Measurements from ENCODE around the gene MSL3B.
"Not testable (repeated sequence)": the region's sequence is repeated elsewhere in the genome, so short reads cannot be mapped to it uniquely, and the experiment has no call there.

Gene MSL3B

DNA sequence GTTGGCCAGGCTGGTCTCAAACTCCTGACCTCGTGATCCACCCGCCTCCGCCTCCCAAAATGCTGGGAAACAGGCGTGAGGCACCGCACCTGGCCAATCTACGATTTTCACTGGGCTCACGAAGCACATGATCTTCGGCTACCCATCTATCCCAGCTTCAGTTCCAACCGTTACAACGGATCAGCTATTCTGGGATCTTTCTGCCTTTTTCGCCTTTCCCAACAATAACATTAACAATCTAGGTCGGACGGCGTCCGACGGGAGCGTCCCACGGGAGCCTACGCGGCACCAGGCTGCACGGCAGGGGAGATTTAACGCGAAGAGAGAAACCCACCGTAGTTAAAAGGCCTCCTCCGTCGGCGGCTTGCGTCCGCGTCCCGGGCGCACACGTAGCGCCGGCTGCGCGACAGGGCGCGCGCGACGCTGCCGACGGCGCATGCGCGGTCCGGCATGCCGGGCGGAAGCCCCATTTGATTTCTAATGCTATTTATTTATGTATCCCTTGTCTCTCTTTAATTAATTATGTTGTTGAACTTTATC lies at the start of gene MSL3B:
Gene MSL3B (minus strand): TSS at position 394 of the 540 bp plus-strand sequence.
- DNase-seq (ENCODE audit: low read depth in 3 of 3) = peak; percentile 22 to 39 (median 33)

DNA sequence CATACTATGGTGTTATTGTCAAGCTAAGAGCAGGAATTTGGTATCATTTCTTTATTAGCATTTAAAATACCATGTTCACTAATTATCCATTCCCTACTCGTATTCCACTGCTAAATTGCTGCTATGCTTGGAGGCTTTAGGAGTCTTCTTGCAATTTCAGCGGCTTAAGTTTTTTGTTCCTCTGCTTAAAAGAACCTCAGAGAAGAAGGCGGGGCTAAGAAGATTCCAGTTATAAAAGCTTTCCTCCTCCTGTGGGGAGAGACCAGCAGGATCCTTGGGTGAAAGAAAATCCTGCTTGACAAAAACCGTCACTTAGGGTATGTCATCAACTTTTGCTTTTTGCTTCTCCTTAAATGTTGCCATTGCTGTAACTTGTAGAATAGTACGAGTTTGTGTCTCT lies 48.9 kb upstream of the MSL3B start, which contains the start of gene TRPM8:
Gene TRPM8 (plus strand): TSS at position 258 of the 400 bp plus-strand sequence. CDS start 9,165 bp downstream, outside the sequence.
- no peak for DNase-seq (ENCODE audit: low read depth in 3 of 3)

DNA sequence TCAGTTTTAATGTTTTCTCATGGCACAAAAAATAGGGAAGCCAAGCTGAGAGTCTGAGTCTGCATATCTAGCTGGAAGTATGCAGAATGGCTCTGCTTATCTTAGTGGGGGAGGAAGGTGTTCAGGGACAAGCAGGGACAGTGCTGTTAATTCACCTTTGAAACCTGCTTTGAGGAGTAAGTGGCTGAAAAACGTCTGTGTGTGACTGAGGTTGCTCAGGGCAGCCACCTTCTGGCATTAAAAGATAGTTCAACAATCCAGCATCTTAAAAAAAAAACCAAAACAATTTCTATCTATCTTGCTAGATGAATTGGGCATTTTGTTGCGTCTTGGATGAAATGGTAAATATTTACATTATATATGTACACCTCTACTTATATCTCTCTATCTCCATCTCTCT lies 46.9 kb upstream of the MSL3B start:
- no peak for DNase-seq (ENCODE audit: low read depth in 3 of 3)

DNA sequence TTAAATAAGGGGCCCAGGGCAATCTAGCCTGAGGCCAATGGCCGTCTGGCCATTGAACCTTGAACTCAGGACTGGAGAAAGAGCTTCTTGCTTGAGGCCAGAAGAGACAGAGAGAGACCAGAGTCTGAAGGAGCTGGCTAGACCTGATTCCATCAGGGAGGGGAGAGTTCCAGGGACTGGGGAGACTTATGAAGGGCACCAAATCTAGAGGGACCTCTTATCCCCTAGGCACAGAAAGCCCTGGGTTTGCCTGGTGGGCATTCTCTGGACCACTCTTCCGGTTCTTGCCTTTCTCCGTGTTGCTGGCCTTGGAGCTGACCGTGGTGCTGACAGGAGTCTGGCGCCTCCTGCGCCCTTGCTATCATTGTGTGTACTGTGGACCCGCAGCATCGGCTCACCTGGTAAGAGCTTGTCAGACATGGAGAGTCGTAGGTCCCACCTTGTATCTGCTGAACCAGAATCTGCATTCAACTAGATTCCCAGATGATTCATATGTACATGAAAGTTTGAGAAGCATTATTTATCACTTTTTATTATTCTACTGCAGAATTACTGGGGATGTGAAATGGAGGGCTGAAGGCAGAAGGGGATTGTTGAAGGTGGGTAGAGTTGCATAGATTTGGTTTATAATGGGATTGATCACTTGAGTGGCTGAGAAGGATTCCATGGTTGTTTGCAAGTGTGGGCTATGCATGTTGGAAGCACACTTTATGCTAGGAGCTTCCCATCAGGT lies 44.7 kb upstream of the MSL3B start:
- no peak for DNase-seq (ENCODE audit: low read depth in 3 of 3)

DNA sequence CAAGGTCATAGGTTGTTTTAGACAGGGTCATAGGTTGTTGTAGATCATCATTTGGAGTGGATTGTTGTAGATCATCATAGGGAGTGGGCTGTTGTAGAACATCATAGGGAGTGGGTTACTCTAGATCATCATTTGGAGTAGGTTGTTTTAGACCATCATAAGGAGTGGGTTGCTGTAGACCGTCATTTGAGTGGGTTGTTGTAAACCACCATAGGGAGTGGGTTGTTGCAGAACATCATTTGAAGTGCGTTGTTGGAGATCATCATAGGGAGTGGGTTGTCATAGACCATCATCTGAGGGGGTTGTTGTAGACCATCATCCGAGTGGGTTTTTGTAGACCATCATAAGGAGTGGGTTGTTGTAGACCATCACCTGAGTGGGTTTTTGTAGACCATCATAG lies 39.4 kb upstream of the MSL3B start:
- DNase-seq (ENCODE audit: low read depth in 3 of 3) = no peak

DNA sequence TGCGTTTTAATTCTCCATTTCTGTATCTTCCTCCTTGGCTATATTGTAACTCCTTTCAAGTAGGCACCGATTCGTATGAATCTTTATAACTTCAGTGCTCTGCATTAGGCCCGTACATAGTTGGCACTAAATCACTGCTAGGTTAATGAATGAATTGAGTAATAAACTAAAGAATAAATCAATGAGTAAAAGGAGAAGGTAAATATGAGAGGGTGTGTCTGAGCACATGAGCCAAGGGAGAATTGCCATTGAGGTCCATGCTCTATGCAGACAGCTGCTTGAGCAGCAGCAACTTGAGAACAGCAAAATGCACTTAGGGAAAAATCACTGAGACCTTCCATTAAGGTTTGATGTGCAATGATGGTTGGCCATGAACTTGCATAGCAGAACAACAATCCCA lies 37.8 kb upstream of the MSL3B start:
- no peak for DNase-seq (ENCODE audit: low read depth in 3 of 3)

DNA sequence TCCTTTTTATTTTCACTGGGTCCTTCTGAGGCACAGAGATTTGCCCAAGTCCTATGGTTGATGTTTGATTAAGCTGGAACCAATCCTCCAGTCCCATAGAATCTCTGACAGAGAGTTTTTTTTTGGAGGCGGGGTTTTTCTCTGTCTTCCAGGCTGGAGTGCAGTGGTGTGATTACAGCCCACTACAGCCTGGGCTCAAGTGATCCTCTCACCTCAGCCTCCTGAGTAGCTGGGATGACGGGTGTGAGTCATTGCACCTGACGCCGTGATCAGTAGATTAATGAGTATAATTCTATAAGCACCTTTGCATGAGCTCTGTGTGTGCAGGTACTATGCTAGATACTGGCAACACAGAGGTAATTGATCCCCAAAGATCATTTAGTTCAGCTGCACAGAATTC lies 33.7 kb upstream of the MSL3B start:
- DNase-seq (ENCODE audit: low read depth in 3 of 3) = no peak

DNA sequence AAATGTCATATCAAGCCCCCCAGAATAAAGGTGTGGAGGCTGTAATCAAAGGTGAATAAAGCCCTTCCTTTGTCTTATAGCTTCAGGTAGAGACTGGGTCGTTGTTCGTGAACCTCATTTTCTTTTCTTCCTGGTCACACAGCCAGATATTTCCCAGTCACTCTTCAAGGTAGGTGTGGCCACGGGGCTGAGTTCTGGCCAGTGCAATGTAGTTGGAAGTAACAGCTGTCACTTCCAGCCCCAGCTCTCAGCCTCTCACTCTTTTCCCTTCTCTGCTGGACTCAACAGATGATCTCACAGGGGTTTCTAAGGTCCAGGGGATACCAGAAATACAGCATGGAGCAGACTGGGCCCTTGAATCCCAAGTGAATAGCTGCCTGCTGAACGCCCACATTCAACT lies 33.2 kb upstream of the MSL3B start:
- no peak for DNase-seq (ENCODE audit: low read depth in 3 of 3)

DNA sequence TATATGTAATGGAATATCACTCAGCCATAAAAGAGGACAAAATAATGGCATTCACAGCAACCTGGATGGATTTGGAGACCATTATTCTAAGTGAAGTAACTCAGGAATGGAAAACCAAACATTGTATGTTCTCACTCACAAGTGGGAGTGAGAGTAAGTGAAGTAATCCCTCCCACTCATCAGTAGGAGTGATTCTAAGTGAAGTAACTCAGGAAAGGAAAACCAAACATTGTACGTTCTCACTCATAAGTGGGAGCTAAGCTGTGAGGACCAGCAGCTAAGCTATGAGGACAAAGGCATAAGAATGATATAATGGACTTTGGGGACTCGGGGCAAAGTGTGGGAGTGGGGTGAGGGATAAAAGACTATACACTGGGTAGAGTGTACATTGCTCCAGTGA lies 28.1 kb upstream of the MSL3B start:
- DNase-seq (ENCODE audit: low read depth in 3 of 3) = not testable (repeated sequence)

DNA sequence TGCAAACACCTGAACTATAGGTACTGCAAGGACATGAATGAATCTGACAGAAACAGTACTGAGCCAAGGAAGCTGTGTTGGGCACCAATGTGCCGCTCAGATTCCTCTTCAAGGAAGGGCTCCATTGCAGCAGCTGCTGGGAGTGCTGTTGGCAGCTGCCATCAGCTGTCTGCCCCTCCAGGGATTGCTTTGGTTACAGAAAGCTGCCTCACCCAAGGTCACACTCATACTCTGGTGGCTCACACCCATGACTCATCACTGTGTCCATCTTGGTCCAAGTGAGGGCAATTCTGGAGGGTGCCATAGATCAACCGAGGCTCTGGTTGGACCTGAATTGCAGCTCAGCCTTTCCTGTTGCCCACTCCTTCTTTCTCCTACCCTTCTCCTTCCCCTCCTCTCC lies 24.6 kb upstream of the MSL3B start:
- DNase-seq (ENCODE audit: low read depth in 3 of 3) = no peak

DNA sequence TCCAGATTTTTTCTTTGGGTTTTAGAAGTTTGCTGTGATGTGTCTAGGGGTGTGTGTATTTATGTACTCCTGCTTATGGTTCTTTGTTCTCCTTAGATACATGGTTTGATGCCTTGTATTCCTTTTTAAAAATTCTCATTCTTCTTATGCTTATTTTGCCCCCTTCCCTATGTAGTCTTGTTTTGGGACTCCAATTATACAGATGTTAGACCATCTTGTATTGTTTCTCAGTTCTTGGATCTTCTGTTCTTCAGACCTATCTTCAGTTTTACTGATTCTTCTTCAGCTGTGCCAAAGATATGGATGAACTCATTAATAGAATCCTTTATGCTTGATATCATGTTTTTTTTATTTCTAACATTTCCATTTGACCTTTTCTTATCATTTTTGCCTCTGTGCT lies 14.2 kb upstream of the MSL3B start:
- no peak for DNase-seq (ENCODE audit: low read depth in 3 of 3)

DNA sequence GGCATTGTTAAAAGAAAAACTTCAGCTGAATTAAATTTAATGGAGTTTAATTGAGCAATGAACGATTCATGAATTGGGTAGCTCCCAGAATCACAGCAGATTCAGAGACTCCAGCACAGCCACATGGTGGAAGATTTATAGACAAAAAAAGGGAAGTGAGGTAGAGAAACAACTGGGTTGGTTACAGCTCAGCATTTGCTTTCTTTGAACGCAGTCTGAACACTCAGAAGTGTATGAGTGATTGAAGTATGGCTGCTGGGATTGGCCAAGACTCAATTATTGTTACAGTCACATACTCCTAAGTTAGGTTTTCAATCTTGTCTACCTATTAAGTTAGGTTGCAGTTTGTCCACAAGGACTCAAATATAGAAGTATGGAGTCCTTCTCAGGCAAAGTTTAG lies 3.9 kb upstream of the MSL3B start:
- not testable (repeated sequence) for DNase-seq (ENCODE audit: low read depth in 3 of 3)

DNA sequence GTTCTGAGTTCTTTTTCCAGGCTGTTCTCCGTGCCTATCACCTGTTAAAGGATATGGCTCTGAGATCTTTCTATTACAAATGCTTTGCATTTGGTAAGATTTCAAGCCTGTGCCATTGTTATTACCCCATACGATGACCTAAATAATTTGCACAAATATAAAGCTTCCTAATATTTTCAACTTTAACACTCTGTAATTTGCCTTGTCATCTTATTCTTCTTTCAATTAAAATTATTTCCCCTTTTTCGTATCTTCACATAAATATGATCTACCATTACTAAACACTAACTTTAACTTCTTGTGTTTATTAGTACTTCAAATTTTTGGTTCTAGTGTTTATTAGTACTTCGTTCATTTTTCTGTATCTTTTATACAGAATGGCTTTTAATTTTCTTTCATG lies 3.2 kb upstream of the MSL3B start:
- DNase-seq (ENCODE audit: low read depth in 3 of 3) = no peak

DNA sequence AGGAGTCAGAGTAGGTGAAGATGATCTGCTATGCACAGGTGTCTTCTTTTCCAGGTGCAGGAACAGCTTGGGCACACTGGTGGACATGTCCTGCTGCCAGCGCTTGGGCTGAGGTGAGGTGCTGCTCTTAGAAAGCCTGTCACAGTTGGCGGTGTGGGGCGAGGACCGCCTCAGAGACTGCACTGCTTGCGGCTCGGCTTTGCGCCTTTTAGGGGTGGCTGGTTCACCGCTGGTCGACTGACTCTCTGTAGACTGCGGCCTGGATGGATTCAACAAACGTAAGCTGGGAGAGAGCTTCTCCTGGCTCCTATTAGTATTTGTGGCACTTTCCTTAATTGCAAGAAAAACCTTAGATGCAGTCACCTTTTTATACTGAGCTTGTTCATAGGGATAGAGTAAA lies 1.7 kb downstream of the MSL3B start:
- DNase-seq (ENCODE audit: low read depth in 3 of 3) = no peak

DNA sequence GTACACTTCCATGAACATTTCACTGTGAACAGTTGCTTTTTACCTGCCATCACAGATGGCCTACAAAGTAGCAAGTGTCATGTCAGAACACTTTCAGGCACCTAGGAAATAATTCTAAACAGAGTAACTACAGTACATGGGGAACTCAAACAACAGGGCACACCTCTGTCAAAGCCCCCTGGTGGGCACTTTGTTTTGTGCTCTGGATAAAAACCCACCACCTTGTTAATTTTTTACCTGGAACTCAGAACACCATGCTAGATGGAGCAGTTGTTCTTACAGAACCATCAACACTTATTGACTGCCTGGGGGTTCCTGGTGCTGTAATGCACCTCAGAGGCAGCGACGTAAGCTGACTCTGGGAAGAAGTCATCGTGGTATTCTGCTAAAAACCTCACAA lies 2.3 kb downstream of the MSL3B start:
- no peak for DNase-seq (ENCODE audit: low read depth in 3 of 3)

DNA sequence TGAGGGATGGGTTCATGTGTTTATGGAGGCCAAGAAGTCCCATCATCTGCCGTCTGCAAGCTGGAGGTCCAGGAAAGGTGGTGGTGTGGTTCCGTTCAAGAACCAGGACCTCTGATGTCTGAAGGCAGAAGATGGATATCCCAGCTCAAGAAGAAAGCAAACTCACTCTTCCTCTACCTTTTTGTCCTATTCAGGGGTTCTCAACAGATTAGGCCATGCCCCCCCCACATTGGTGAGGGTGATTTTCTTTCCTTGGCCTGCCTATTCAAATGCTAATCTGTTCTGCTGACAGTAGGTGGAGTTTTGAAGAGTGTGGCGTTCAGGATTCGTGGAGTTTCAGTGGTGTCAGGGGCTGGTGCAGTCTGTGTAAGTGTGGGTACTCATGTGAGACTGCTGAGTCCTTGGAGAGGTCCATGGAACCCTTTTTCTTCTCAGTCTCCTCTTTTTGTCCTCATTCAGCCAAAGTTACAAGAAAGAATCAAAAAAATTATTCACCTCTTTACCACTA lies 5.9 kb downstream of the MSL3B start:
- DNase-seq (ENCODE audit: low read depth in 3 of 3) = no peak

DNA sequence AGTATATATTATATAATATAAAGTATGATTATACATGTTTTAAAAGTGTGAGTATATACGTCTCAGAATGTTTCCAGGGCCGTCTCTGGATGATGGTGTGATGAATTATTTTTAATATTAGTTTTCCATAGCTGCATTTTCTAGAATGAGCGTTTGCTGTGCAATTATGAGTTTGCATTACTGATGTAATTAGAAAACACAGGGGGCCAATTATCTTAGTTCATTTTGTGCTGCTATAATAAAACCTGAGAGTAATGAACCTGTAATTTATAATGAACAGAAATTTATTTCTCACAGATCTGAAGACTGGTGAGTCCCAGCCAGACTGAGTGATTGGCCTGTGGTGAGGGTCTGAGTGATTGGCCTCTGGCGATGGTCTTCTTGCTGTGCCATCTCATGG lies 9.9 kb downstream of the MSL3B start:
- no peak for DNase-seq (ENCODE audit: low read depth in 3 of 3)

DNA sequence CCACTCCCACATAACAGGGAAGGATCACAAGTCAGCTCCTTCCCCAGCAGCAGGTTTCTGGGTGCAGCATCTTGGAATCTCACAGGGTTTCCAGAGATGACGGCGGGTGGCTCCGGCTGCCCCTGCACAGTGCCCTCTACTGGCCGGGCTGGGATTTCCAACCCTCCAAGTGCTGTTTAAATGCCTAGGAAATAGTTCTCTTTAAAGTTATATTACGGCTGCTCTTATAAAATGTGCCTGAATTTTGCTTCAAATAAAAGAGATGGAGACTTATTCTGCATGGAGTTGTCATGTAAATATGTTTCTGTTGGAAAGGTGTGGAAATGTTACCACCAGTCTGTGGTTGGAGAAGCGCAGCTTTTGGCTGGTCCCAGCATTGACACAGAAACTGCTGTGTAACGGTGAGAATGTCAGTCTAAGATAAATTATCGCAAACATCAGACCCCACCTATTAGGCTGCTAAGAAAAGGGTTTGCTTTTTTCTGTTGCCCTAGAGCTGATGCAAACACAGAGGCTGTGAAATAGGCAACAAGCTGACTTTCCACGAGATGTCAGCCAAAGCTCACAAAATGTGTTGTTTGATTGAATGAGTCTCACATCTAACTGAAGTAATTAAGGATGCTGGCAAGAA lies 10.6 kb downstream of the MSL3B start:
- DNase-seq (ENCODE audit: low read depth in 3 of 3) = peak in 1 of 3 experiments; percentile 19

DNA sequence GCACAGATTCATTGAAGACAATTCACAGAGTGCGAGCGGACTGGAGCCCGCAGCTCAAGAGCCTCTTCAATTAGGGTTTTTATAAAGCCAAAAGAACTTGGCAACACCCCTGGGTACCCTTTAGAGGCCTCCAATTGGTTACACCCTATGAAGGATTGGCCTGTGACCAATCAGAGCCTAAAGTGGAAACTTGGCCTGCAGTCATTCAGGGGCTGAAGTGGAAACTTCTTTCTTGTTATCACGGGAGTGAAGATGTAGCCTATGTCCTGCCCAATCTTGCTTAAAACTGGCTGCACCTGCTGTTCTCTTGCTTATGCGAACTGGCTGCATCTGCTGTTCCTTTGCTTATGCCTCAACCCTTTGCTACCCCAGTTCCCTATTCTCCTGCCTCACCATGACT lies 12.0 kb downstream of the MSL3B start:
- DNase-seq (ENCODE audit: low read depth in 3 of 3) = no peak

DNA sequence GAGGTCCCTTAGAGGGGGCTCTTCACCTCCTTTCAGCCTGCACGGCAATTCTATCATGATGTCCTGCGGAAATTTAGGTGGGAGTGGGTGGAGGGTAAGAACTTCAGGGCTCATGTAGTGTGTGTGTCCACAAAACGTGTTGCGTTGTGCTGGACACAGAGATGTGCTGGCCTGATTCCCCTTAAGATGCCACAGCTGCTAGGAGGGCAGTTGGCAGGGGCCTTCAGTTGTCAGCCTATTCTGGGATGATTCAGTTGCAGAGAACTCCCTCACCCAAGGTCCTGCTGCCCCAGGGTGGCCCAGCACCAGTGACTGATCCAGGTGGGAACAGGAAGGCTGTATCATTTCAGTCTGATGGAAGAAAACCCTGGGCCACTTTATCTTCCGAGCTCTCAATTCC lies 12.8 kb downstream of the MSL3B start:
- DNase-seq (ENCODE audit: low read depth in 3 of 3) = no peak

DNA sequence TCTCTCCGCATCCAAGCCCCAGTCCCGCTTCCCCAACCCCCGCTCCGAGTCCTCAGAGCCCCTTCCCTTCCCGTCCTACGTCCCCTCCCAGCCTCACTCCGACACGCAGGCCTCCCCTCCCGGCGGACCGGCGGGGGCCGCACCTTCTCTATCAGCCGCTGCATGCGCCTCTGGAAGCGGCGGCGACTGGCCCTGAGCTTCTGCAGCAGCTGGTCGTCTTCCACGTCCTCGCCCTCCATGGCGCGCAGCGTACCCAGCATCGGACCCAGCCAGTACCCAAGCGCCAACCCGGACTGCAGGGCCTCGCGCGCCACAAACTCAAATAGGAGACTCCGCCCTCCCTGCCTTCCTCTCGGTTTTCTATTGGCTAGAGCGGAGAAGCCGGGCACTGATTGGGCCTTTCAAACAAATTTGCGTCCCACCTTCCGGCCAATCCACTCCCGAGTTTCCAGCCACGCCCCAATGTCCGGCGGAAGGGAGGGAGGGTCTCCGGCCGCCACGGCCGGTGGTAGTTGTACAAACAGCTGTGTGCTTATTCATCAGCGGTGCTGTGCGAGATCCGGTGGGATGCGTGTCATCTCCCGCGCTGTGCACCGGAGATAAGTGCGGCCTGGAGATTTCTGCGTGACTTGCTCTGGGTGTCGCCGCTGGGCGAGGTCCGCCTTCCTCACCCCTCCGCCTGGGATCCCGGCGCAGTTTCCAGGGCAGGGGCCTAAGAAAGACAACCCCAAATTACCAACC lies 13.8 kb downstream of the MSL3B start, which contains the start of gene HJURP:
Gene HJURP (minus strand): TSS at position 295 of the 741 bp plus-strand sequence. CDS start 35 bp downstream, at position 260.
- DNase-seq (ENCODE audit: low read depth in 3 of 3) = peak; percentile 70 to 75 (median 72)

DNA sequence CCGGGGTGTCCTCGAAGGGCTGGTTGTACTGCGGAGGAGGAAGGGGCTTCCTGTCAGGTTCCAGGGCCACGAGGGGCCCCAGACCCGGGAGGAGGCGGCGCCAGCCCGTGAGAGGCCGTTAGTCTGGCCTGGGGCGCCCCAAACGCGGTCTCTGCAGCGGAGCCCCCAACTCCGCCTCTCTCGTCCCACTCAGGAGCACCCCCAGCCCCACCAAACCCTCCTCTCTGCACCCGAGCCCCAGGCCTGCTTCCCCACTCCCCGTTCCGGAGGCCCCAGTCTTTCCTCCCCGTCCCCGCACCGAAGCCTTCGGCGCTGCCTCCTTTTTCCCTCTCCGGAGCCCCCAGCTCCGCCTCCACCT lies 14.3 kb downstream of the MSL3B start:
- no peak for DNase-seq (ENCODE audit: low read depth in 3 of 3)
